ENCODE measurements around the gene SPOCK2. TPM values are rescaled to one million over a fixed set of nuclear protein-coding genes. Genes with fewer than 3 reads are reported as not detected.
A peak's percentile ranks its signal among the peaks of the same experiment; 100 is the strongest.

The SPOCK2 gene
- total RNA-seq, 4 donors from 2014 or later = 1.8 to 18.7 (median 4.5) TPM

DNA sequence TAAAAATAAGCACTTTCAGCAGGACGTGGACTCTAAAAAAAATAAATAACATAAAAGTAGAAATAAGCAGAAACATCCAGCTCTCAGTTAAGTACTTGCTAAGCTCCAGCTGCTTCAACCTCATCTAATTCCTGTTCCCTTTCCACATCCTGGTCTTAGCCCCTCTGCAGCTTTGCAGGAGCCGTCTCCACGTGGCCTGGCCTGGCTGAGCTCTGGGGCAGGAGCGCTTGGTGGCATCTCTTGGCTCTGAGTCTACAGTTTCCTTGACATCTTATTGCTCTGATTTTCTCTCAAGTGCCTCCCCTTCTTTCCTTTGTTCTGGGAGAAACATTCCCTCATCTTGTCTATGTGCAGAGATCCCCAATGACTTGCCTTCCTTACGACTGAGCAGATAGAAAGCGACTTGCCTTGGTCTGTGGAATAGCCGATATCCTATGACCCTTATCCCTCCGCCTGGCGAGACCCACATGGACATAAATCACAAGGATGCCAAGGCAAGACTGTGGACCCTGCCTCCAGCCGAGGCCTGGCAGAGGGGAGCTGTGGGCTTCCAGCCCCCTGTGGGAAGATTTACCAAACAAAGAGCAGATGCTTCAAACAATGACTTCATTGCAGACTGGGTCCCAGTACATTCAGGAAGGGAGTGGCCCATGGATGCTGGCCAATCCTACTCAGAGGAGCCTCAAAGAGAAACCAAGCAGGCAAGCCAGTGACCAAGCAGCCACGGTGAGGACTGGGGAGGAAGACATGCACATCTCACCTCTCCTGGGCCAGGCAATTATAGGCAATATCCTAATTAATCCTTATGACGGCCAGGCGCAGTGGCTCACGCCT, 61.9 kb downstream of the SPOCK2 start:
- DNase-seq = peak; percentile 72 to 80
- Histone ChIP-seq H3K9me3 (no peaks in the 10 kb centered on the region), H3K27me3 (no peaks in the 10 kb centered on the region), H3K36me3 (no peaks in the 10 kb centered on the region), H3K4me1 (peaks cover 8 to 13% of the 10 kb centered on the region in 2 donors), H3K4me3 (no peak overlapping the region), H3K27ac (peak overlapping the region; percentile 80 to 89)
- TF ChIP-seq POLR2A (IDR thresholded peaks at IDR 0.05) (no peak), CTCF (IDR thresholded peaks at IDR 0.05) (no peak)
- intact Hi-C loops (cut with DNase I; ENCODE audit: low total_unique reads) = no loop called here

DNA sequence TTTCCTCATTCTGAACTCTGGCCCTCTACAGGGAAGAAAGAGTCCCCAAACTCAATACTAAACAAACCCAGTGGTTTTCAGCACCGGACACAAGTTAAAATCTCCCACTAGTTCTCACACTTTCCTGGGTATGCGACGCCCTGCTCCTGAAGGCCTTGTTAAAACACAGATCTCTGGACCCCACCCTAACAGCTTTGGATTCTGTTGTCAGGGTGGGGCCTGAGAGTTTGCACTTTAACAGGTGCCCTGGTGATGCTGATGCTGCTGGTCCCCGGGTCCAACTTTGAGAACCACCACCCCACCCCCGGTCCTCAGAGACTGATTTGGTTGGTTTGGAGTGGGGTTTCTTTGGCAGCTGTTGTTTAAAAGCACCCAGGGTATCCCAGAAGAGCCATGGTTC, 62.5 kb downstream of the SPOCK2 start:
- TF ChIP-seq CTCF (IDR thresholded peaks at IDR 0.05) (no peak), POLR2A (IDR thresholded peaks at IDR 0.05) (no peak)
- DNase-seq = no peak

DNA sequence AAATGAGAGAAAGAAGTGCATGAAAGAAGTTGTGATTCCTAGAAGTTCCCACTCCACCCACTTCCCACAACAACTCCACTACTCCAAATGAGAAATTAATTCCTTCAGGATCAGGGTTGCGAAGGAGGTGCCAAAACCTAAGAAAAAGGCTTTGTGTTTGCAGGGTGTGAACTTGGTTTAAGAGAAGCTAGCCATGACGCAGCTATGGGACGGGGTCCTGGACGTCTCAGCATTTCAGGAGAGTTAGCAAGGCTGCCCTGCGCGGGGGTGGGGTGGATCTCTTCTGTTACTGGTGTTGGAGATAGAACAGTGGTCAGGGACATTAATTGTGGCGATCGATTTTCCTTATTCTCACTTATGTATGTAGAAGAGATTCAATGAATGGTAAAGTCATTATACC, 63.0 kb downstream of the SPOCK2 start:
- Histone ChIP-seq H3K4me1 (peaks cover 9% of the 10 kb centered on the region in 2 donors), H3K4me3 (no peak overlapping the region), H3K36me3 (no peaks in the 10 kb centered on the region), H3K9me3 (no peaks in the 10 kb centered on the region), H3K27me3 (no peaks in the 10 kb centered on the region), H3K27ac (peak overlapping the region; percentile 80 to 89)
- no peak for TF ChIP-seq POLR2A (IDR thresholded peaks at IDR 0.05)
- no peak for TF ChIP-seq CTCF (IDR thresholded peaks at IDR 0.05)
- intact Hi-C loops (cut with DNase I; ENCODE audit: low total_unique reads) = no loop called here
- DNase-seq = no peak

More for the DNA sequence above, 62.5 kb downstream of the SPOCK2 start:
- intact Hi-C loops (cut with DNase I; ENCODE audit: low total_unique reads) = no loop called here
- H3K27me3 ChIP-seq = no peaks in the 10 kb centered on the region
- peaks cover 9% of the 10 kb centered on the region in 2 donors for H3K4me1 ChIP-seq
- H3K36me3 ChIP-seq = no peaks in the 10 kb centered on the region
- H3K9me3 ChIP-seq = no peaks in the 10 kb centered on the region
- H3K27ac ChIP-seq = peak overlapping the region; percentile 80 to 89
- no peak overlapping the region for H3K4me3 ChIP-seq

GRCh38 chr10:72024596-72024995, 63.8 kb downstream of the SPOCK2 start:
- no peak overlapping the region for H3K27ac ChIP-seq
- intact Hi-C loops (cut with DNase I; ENCODE audit: low total_unique reads) = no loop called here
- DNase-seq = no peak
- TF ChIP-seq POLR2A (IDR thresholded peaks at IDR 0.05) (no peak), CTCF (IDR thresholded peaks at IDR 0.05) (no peak)
- no peaks in the 10 kb centered on the region for H3K9me3 ChIP-seq
- H3K27me3 ChIP-seq = no peaks in the 10 kb centered on the region
- no peaks in the 10 kb centered on the region for H3K36me3 ChIP-seq
- peaks cover 9% of the 10 kb centered on the region in 2 donors for H3K4me1 ChIP-seq
- H3K4me3 ChIP-seq = no peak overlapping the region

DNA sequence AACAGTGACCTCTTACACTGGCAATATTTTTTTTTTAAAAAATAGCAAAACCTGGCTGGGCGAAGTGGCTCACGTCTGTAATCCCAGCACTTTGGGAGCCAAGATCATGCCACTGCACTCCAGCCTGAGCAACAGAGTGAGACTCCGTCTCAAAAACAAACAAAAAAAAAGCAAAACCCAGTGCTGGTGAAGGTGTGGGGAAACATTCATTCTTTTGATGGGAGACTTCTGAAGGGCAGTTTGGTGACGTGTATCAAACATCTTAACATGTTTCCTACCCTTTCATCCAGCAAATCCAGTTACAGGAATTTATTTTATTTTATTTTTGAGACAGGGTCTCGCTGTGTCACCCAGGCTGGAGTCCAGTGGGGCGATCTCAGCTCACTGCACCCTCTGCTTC, 66.1 kb downstream of the SPOCK2 start:
- no peak for DNase-seq
- Histone ChIP-seq H3K4me1 (peaks cover 8 to 9% of the 10 kb centered on the region in 2 donors), H3K36me3 (no peaks in the 10 kb centered on the region), H3K27ac (peak overlapping the region; percentile 56 to 58), H3K4me3 (no peak overlapping the region), H3K27me3 (no peaks in the 10 kb centered on the region), H3K9me3 (no peaks in the 10 kb centered on the region)
- TF ChIP-seq POLR2A (IDR thresholded peaks at IDR 0.05) = no peak
- TF ChIP-seq CTCF (IDR thresholded peaks at IDR 0.05) = no peak
- intact Hi-C loops (cut with DNase I; ENCODE audit: low total_unique reads) = no loop called here
